ENCODE results near the gene PGLYRP4.

DNA sequence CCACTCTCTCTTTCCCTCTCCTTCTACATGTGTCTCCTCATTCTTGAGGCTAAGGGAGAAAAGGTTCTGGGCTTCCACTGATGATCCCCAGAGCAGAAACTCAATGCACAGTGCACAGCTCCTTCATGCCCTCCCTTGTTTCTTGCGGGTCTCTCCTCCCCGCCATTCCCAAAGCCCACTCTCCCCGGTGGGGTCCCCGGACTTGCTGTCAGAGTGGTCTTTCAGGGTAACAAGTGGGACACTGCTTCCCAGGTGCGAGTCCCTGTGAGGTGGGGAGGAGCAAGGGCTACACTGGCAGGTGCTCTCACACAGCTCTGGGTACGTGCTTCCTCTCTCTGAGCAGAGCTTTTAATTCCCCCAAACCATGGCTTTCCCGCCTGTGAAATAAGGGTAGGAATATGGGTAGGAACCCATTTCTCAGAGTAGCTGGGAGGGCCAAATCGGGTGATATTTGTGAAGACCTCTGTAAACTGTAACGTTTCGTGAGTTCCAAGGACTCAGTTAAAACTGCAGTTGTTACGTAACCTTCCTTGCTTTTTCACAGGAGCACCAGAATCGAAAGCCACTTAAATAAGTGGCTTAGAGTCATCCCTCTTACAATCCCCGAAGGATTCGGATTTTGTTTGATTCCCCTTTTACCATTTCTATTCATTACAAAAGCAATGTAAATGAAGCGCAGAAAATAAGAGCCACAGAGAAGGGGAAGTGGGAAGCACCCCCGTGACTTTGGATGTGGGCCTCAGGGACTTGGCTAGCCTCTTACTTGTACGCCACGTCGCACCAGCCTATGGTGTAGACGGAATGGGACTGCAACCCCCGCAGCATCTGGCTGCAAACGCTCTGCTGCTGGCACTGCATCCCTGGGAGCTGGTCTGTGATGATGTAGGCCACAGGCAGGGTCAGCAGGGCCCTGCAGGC lies 42.1 kb downstream of the PGLYRP4 start:
- TF ChIP-seq, protein P1, sequence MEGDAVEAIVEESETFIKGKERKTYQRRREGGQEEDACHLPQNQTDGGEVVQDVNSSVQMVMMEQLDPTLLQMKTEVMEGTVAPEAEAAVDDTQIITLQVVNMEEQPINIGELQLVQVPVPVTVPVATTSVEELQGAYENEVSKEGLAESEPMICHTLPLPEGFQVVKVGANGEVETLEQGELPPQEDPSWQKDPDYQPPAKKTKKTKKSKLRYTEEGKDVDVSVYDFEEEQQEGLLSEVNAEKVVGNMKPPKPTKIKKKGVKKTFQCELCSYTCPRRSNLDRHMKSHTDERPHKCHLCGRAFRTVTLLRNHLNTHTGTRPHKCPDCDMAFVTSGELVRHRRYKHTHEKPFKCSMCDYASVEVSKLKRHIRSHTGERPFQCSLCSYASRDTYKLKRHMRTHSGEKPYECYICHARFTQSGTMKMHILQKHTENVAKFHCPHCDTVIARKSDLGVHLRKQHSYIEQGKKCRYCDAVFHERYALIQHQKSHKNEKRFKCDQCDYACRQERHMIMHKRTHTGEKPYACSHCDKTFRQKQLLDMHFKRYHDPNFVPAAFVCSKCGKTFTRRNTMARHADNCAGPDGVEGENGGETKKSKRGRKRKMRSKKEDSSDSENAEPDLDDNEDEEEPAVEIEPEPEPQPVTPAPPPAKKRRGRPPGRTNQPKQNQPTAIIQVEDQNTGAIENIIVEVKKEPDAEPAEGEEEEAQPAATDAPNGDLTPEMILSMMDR (IDR thresholded peaks at IDR 0.05 in 4 of 5, conservative IDR thresholded peaks at IDR 0.05 in 1 of 5) = no peak
- TF ChIP-seq POLR2A (IDR thresholded peaks at IDR 0.05) = no peak

All from gastrocnemius medialis (tissue), 4 donors.